ENCODE measurements around the gene RAB31.

The RAB31 gene

DNA sequence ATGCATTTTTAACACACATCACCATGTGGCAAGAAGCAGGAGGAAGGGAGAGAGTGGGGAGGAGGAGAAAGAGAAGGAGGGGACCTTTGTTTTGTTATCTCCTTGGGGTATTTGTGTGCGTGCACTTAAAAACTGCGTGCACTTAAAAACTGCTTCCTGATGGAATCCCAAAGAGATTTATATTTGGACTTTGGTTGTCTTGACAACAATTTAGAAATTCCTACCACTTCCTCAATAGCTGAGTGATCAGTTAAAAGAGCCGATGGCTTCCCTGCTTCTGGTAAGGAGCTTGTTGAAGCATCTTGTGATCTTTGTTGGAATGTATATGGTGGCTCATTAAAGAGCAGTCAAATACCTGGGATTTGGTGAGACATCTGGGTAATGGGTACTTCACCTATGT lies 4.5 kb downstream of the RAB31 start:
- DNase-seq (ENCODE audit: low read depth, low spot score): no peak

DNA sequence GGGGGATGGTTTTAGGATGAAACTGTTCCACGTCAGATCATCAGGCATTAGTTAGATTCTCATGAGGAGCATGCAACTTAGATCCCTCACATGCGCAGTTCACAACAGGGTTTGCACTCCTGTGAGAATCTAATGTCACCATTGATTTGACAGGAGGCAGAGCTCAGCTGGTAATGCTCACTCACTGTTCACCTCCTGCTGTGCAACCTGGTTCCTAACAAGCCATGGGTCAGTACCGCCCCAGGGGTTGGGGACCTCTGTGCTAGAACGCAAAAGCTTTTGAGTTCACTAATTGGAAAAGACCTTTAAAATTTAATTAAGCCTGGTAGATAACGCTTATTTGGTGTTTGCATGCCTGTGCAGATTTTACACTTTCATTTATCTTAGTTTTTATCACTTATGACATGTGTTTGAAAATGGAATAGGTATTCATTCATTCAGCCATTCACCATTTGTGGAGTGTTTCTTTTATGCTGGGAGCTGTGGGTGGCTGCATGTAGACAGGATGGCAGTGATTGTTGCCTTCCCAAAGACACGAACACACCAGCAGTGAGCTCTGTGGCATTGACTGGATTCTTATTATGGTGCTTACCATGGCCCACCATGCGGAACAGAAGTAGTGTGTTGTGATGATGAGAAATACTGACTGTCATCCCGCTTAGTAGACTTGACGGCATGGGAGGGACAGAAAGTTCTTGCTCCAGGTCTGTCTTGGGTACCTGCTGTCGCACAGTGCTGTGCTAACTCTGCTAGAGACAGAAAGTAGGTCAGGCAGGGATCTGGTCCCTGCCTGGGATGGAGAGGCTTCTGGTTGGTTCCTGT lies 6.4 kb downstream of the RAB31 start:
- no peak for DNase-seq (ENCODE audit: low read depth, low spot score)

DNA sequence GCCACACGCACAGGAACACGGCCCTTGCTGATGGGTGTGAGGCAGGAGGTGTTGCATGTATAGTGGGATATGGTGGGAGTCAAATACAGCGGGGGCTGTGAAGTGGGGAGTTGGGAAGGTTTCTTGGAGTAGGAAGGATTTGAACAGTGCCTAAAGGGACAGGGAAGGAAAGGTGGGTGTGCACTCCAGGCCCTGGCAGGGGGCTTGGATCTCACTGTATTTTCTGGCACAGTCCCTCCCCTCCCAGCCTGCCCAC lies 6.9 kb downstream of the RAB31 start:
- DNase-seq (ENCODE audit: low read depth, low spot score): no peak

DNA sequence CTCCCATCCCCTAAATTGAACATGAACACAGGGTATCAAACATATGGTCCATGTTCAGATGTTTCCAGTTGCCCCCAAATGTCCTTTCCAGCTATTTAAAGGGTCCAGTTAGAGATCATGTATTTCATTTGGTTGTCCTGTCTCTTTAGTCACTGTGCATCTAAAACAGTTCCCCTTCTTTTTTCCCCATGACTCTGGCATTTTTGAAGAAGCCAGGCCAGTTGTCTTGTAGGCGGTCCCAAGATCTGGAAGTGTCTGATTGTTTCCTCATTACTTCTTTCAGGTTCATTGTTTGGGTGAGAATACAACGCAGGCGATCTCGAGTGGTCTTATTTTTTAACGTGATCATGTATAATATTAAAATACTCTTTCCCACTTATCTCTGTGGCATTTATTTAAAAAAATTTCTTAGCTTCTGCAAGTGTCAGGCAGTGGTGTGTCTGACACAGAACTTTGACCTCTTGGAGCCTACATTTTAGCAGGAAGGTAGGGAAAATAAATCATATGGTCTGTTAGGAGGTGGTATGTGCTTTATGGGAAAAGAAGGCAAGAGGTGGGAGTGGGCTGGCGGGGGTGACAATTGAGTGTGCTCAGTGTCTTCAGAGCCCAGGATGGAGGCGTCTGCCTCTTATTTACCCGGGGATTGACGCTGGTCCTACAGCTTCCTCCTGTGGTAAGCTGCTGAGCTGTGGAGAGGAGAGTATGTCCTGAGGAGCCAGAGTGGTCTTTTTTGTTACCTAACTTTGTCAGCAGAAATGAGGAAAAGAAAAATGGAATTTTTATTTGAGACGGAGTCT lies 8.1 kb downstream of the RAB31 start:
- no peak for DNase-seq (ENCODE audit: low read depth, low spot score)

DNA sequence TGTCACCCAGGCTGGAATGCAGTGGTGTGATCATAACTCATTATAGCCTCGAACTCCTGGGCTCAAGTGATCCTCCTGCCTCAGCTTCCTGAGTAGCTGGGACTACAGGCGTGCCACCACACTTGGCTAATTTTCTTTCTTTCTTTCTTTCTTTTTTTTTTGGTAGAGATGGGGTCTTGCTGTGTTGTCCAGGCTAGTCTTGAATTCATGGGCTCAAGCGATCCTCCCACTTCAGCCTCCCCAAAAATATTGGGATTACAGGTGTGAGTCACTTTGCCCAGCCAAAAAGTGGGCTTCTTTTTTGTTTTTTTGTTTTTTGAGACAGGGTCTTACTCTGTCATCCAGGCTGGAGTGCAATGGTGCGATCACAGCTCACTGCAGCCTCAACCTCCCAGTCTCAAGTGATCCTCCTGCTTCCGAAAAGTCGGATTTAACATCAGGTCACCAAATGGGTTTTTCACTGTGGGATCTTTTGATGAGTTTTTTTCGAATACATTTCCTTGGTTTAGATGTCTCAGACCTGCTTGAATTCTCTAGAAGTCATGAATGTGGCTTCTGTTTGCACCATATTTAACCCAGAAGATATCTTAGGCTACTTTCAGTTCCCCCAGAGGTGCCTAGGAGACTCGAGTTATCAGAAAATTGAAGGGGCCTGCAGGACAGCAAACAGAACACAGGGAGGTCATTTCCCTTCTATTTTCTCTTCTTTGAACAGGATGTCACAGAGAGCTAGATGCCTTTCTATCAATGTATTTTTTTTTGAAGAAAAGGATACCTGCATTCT lies 8.9 kb downstream of the RAB31 start:
- no peak for DNase-seq (ENCODE audit: low read depth, low spot score)

DNA sequence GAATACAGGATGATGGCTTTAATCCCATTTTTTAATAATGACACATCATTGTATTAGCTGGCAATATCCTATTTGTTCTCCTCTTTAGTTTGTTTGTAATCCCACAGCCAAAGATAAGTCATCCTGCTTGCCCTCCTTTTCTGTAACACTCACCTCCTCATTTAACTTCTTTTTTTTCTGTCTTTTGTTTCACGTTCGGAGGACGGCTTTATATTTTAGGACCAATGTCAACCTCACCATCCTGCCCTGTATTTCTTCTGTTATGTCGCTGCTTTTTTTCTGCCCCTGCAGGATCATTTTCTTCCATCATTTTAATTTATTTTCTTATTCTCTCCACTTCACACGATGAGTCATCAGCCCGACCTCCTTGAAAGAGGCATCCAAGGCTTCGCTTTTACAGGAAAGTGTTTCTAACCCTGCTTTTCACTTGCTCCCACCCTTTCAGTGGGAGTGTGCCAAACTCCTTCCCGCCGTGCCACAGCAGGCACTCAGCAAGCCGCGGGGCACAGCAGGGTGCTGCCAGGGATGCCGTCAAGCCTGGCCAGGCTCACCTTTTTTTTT lies 11.4 kb downstream of the RAB31 start:
- no peak for DNase-seq (ENCODE audit: low read depth, low spot score)

DNA sequence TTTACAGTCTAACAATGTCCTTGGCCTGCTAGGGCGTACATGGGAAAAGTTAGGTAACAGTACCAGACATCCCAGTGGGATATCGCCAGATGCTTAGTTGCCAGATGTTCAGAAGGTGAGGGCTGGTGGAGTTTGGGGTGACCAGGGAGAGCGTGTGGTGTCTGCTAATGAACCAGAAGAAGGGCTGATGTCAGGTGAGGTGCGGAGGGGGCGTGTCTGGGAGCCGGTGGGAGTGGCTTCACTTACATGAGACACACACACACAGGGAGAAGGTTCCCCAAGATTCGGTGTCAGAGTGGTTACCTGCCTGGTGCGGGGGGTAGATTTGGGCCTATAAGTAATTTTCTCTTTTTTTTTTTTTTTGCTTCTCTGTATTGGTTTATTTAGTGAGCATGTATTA lies 12.2 kb downstream of the RAB31 start:
- DNase-seq (ENCODE audit: low read depth, low spot score): no peak

DNA sequence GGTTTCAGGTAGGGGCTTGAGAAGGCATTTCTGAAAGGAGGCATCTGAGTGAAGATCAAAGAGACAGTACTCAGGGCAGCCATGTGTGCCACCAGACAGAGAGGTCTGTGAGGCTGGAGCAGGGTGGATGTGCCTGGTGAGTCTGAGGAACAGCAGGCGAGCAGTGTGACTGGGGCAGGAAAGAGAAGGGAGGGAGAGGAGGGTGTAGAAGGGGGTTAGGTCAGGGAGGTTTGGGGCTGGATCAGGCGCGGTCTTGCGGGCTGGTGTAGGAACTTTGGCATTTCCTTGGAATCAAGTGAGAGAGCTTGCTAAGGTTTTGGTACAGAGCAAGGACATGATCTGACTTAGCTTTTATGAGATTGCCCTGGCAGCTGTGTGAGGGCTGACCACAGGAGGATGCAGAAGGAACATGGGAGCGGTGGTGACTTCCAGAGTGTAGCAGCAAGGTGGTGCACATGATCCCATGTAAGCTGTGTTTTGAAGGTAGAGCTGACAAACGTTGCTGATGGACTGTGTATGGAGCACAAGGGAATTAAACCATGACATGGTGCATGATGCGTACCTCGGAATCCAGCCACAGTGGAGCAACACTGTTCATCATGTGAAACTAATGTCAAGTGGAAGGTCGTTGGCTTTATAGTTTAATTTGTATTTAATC lies 13.9 kb downstream of the RAB31 start:
- DNase-seq (ENCODE audit: low read depth, low spot score): no peak

DNA sequence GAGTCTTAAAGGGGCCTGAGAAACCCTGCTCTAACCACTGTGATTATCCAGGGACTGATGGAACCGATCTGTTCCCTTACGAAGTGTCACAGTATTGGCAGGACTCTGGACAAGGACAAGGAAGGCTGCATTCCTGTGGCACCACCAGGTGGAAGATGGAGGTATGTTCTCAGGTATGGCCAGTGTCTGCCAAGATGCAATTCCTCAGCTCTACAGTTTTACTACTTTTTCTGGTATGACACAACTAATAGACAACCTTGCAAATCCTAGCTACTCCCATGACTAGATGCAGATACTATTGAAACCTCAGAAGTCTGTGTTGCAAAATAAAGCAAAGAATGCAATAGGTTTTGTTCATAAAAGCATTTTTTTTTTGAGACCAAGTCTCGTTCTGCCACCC lies 14.6 kb downstream of the RAB31 start:
- DNase-seq (ENCODE audit: low read depth, low spot score): no peak

DNA sequence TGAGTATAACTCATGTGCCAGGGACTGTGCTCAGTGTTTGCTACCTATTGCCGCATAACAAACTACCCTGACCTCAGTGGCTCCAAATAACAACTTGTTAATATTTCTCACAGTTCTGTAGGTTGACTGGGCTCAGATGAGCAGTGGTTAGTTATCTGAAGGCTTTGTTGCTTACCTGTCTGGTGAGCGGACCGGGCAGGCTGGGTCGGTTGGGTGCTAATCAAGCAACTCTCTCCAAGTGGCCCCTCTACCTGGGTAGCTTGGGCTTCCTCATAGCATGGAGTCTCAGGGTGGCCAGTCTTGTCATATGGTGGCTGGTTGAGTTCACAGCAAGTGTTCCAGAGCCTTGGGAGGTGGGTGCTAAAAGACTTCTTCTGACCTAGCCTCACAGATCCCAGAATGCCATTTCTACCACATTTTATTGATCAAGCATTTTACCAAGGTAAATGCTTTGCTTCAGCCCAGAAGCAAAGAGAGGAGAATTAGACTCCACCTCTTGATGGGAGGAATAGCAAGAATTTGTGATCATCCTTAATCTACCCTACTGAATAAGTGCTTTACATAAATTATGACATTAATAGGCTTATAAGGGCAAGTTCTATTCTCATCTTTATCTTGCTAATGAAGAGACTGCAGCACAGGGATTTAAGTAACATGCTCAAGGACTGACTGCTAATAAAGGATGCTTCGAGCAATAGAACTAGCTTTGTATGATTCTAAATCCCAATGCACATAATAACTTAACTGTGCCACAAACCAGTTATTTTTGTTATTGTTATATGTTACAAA lies 16.9 kb downstream of the RAB31 start:
- DNase-seq (ENCODE audit: low read depth, low spot score): no peak

DNA sequence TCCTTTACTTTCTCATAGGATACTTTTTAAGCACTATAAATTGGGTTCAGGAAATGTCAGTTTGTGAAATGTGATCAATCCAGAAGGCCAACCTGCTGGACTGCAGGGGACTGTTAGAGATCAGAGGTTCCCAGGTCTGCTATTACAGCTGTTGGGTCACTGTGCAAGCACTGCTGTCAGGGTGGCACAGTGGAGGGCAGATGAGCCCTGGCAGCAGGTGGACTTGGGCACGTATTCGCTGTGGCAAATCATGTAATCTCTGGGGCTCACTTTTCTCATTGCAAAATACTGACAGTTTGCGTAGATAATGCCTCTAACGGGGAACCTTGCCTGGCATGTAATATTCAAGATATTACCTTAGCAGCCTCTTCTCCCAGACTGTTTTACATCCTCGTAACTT lies 18.1 kb downstream of the RAB31 start:
- DNase-seq (ENCODE audit: low read depth, low spot score): no peak

DNA sequence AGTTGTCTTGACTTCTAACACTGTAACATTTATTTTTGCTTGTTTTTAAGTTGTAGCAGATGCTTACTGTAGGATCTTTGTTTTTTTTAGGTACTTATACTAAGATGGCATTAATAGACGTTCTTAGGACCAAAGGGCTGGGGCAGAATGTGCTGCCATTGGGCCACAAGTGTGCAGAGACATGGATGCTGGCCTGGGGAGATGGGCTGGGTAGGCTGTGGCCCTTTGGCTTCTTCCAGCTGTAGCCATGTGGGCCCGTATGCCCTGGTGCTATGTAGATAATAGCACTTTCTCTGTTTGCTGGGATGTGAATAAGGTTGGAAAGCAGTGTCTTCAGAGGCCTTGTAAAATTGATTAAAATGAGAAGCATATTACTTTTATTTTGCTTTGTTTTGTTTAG lies 18.8 kb downstream of the RAB31 start:
- DNase-seq (ENCODE audit: low read depth, low spot score): no peak

DNA sequence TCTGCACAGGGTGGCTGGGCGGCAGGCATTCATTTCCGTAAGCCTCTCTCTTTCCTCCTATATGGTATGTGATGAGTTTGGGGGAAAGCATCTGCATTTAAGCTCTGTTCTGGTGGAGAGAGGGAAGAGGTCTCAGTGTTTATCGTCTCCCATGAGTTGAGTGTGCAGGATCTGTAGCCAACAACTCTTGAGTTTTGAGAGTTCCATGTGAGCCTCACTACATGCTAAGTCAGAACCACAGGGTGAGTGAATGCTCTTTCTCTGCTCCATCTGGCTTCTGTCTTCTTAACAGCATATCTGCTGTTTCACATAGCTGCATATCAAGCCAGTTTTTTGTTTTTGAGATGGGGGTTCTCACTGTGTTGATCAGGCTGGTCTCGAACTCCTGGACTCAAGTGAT lies 22.7 kb downstream of the RAB31 start:
- DNase-seq (ENCODE audit: low read depth, low spot score): no peak

DNA sequence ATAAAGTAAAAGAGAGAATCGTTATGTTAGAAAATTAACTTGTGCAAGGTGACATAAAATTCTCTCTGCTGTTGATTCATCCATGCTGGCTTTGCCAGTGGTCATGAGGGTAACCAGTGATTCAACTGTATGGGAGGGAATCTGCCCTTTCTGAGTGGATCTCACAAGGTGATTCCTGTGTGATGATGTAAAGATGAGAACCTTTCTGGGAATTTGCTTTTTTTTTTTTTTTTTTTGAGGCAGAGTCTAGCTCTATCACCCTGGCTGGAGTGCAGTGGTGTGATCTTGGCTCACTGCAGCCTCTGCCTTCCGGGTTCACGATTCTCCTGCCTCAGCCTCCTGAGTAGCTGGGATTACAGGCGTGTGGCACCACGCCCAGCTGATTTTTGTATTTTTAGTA lies 23.3 kb downstream of the RAB31 start:
- DNase-seq (ENCODE audit: low read depth, low spot score): no peak

DNA sequence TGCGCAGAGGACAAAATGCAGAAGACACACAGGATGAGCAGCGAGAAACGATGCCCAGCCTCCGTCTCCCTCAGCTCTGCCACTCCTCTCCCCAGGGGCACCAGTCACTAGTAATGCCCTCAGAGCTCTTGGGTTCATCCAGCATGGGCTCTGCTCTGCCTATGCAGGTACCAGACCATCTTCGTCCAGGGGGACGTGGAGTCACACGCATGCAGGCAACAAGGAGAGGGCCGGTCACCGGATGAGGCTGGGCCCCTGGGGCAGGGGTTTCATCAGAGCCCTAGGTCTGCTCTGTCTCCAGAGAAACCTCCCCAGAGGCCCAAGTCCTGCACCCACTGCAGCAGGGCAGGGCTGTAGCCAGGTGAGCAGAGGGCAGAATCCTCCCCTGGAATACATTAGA lies 23.9 kb downstream of the RAB31 start:
- DNase-seq (ENCODE audit: low read depth, low spot score): no peak

DNA sequence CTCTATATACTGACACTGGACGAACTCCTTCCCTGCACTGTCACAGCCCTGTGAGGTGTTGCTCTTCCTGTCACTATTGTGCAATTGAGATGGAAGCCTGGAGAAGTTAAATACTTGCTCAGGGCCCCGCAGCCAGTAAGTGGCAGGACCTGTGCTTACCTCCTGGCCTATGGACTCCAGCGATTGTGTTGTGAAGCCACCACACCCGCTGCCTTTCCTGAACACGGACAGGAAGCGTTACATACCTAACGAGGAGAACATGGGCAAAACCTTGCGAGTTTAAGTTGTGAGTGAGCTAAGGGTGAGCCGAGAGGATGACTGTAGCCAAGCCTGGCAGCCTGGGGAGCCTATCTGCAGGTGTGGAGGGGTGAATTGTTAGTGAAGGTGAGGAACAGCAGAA lies 26.1 kb downstream of the RAB31 start:
- no peak for DNase-seq (ENCODE audit: low read depth, low spot score)

DNA sequence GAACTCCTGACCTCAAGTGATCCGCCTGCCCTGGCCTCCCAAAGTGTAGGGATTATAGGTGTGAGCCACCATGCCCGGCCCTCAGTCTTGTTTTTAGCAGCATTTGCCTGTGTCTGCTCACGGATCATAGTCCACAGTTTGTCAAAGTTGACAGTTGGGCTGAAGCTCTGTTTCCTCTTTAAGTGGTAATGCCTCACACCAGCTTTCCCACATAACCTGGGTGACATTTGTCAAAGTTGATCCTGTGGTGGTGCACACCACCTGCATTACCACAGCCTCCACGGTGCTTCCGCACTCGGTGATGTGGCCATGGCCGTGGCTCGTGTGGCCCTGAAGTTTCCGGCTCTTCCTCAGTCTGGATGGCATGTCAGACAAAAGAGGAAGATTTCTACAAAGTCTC lies 27.1 kb downstream of the RAB31 start:
- DNase-seq (ENCODE audit: low read depth, low spot score): no peak

DNA sequence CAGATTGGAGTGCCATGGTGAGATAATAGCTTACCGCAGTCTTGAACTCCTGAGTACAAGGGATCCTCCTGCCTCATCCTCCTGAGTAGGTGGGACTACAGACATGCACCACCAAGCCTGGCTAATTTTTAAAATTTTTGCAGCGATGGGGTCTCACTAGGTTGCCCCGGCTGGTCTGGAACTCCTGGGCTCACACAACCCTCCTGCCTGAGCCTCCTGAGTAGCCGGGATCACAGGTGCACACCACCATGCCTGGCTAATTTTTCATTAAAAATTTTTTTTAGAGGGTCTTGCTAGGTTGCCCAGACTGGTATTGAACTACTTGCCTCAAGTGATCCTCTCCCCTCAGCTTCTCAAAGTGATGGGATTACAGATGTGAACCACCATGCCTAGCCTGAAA lies 27.8 kb downstream of the RAB31 start:
- no peak for DNase-seq (ENCODE audit: low read depth, low spot score)

DNA sequence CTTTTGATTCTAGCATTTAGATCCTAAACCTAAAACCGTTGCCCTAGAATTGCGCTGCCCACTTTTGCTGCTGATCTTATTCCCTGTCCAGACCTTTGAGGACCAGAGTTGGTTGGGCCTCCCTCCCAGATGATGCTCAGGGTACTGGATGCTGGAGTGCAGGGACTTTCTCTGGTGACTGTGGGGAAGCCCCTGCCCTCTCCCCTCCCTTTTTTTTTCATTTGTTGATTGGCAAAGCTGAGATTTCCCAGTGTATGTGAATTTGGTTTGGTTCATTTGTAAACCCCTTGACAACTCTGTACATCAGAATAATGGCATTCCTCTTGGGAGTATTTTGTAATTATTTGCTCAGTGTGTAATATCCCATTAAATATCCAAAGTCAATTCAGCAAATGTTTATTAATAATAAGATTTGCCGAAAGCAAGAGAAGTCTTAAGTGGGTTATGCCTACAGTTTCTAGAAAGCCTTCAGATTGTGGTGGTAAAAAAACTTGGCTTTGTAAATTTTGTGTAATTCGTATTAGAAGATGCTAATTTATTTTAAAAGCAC lies 28.3 kb downstream of the RAB31 start:
- no peak for DNase-seq (ENCODE audit: low read depth, low spot score)

DNA sequence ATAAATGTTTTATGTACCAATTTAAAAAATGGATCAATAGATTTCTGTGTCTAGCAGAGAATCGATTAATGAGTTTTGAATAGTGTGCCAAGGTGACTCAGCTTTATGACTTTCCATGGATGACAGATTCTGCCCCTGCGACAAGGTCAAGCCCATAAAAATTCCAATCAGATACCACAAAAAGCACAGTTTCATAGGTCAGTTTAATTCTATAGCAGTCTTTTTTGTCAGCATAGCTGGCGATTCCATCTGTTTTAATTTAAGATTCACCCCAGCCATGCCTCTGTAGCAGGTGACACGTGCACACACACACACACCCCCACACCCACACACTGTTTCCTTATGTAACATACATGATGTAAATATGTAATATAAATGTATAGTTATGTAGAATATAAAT lies 28.9 kb downstream of the RAB31 start:
- DNase-seq (ENCODE audit: low read depth, low spot score): no peak

Measured in iPS DF 19.7 (cell line).